ENCODE results near the gene SLC25A2.

DNA sequence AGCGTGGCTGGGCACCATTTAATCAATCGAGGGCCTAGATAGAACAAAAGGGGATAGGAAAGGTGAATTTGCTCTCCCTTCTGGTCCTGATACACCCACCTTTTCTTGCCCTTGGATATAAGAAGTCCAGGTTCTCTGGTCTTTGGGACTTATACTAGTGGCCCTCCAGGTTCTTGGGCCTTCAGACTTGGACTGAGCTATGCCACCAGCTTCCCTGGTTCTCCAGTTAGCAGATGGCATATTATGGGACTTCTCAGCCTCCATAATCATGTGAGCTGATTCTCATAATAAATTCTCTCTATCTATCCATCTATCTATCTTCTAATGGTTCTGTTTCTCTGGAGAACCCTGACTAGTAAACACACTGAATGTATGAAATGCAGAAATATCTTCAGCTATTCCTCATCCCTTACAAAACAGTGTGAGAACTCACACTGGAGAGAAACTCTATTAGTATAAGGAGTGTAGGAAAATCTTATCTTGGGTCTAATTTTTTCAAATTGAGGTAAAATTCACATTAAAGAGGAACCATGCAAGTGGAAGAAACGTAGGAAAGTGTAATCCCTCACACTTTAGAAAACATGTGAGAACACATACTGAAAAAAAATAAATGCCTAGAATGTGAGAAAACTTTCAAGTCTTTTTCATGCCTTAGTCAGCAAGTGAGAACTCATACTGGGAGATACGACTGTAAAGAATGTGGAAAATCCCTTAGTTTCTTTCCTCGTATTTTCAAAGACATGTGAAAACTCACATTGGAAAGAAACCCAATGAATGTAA is 43.2 kb downstream of the SLC25A2 start:
- TF ChIP-seq TAF1 (IDR thresholded peaks at IDR 0.05; ENCODE audit: low read depth, low read length) = no peak
- no peak for TF ChIP-seq EP300 (IDR thresholded peaks at IDR 0.05; ENCODE audit: borderline replicate concordance in 1 of 2, low read depth in 2 of 2, low read length in 2 of 2)
- TF ChIP-seq, protein P1, sequence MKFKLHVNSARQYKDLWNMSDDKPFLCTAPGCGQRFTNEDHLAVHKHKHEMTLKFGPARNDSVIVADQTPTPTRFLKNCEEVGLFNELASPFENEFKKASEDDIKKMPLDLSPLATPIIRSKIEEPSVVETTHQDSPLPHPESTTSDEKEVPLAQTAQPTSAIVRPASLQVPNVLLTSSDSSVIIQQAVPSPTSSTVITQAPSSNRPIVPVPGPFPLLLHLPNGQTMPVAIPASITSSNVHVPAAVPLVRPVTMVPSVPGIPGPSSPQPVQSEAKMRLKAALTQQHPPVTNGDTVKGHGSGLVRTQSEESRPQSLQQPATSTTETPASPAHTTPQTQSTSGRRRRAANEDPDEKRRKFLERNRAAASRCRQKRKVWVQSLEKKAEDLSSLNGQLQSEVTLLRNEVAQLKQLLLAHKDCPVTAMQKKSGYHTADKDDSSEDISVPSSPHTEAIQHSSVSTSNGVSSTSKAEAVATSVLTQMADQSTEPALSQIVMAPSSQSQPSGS (IDR thresholded peaks at IDR 0.05; ENCODE audit: low read length) = no peak
- TF ChIP-seq, protein P2, sequence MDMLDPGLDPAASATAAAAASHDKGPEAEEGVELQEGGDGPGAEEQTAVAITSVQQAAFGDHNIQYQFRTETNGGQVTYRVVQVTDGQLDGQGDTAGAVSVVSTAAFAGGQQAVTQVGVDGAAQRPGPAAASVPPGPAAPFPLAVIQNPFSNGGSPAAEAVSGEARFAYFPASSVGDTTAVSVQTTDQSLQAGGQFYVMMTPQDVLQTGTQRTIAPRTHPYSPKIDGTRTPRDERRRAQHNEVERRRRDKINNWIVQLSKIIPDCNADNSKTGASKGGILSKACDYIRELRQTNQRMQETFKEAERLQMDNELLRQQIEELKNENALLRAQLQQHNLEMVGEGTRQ (IDR thresholded peaks at IDR 0.05; ENCODE audit: low read length) = no peak
- TF ChIP-seq, protein P3, sequence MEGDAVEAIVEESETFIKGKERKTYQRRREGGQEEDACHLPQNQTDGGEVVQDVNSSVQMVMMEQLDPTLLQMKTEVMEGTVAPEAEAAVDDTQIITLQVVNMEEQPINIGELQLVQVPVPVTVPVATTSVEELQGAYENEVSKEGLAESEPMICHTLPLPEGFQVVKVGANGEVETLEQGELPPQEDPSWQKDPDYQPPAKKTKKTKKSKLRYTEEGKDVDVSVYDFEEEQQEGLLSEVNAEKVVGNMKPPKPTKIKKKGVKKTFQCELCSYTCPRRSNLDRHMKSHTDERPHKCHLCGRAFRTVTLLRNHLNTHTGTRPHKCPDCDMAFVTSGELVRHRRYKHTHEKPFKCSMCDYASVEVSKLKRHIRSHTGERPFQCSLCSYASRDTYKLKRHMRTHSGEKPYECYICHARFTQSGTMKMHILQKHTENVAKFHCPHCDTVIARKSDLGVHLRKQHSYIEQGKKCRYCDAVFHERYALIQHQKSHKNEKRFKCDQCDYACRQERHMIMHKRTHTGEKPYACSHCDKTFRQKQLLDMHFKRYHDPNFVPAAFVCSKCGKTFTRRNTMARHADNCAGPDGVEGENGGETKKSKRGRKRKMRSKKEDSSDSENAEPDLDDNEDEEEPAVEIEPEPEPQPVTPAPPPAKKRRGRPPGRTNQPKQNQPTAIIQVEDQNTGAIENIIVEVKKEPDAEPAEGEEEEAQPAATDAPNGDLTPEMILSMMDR (IDR thresholded peaks at IDR 0.05; ENCODE audit: control extremely low read depth in 1 of 3, insufficient read depth in 1 of 3, low read depth in 1 of 3, low read length in 3 of 3) = no peak
- no peak for TF ChIP-seq POLR2A (IDR thresholded peaks at IDR 0.05; ENCODE audit: control extremely low read depth in 1 of 2, low read depth in 2 of 2, low read length in 2 of 2)
- no peak for TF ChIP-seq PHF8 (conservative IDR thresholded peaks at IDR 0.05; ENCODE audit: low read depth, low read length)
- TF ChIP-seq JUN (IDR thresholded peaks at IDR 0.05; ENCODE audit: low read depth, low read length) = no peak
- TF ChIP-seq GTF2F1 (IDR thresholded peaks at IDR 0.05; ENCODE audit: borderline replicate concordance, low read depth, low read length) = no peak
- TF ChIP-seq CBX8 (IDR thresholded peaks at IDR 0.05; ENCODE audit: borderline replicate concordance, low read depth, low read length) = no peak
- TF ChIP-seq RFX5 (IDR thresholded peaks at IDR 0.05; ENCODE audit: borderline replicate concordance, low read depth, low read length) = no peak
- TF ChIP-seq SUZ12 (IDR thresholded peaks at IDR 0.05; ENCODE audit: low read length) = no peak
- no peak for TF ChIP-seq POLR2AphosphoS5 (IDR thresholded peaks at IDR 0.05; ENCODE audit: low read depth, low read length)
- TF ChIP-seq JUND (IDR thresholded peaks at IDR 0.05; ENCODE audit: low read length) = no peak

Data from H1 (cell line).